HL-60 (cell line): ENCODE measurements around the gene DDX42.

Experiments used
- DNase-seq, 2 experiments: peaks; one replicate each; pipeline ENCODE4 v3.0.0-alpha.2; 2010 to 2020; ENCODE audit warnings: low read depth in 1 of 2, low spot score in 1 of 2
- H3K27ac ChIP-seq: fragments of 250-450 bp; sonication (Bioruptor Pico); replicated peaks from 2 replicates; pipeline ENCODE4 v1.5.1; 2020; ENCODE audit warnings: mild to moderate bottlenecking, moderate library complexity
- H3K27me3 ChIP-seq: fragments of 250-450 bp; sonication (Bioruptor Pico); 2 replicates; pipeline ENCODE4 v1.5.1; 2021; ENCODE audit warnings: mild to moderate bottlenecking, moderate library complexity; ENCODE audit not compliant: insufficient read depth, poor library complexity, severe bottlenecking
- H3K4me3 ChIP-seq: replicated peaks from 2 replicates; pipeline ENCODE4 v1.5.1; 2011; ENCODE audit warnings: mild to moderate bottlenecking, control low read depth, low read length; ENCODE audit not compliant: insufficient read depth
- CTCF ChIP-seq: IDR thresholded peaks from one replicate; pipeline ENCODE4 v1.5.1; 2011; ENCODE audit warnings: low read length, control low read depth, inconsistent platforms; ENCODE audit not compliant: insufficient read depth
- GABPA ChIP-seq: IDR thresholded peaks from 2 replicates; pipeline ENCODE4 v1.6.1; 2012; ENCODE audit warnings: low read depth
- POLR2AphosphoS5 ChIP-seq: IDR thresholded peaks from 2 replicates; pipeline ENCODE4 v1.6.1; 2012; ENCODE audit warnings: low read depth
- REST ChIP-seq: IDR thresholded peaks from 2 replicates; pipeline ENCODE4 v1.6.1; 2012; ENCODE audit warnings: low read depth; ENCODE audit not compliant: insufficient replicate concordance
- SPI1 ChIP-seq: IDR thresholded peaks from 2 replicates; pipeline ENCODE4 v1.6.1; 2012; ENCODE audit warnings: low read depth, mild to moderate bottlenecking, borderline replicate concordance

Gene DDX42

GRCh38 chr17:63785556-63785955, 11.6 kb downstream of the DDX42 start:
- no peak for DNase-seq
- Histone ChIP-seq H3K4me3 (no peak overlapping the region), H3K27me3 (no peaks in the 10 kb centered on the region), H3K27ac (no peak overlapping the region)
- TF ChIP-seq REST (no peak), POLR2AphosphoS5 (no peak), CTCF (no peak), SPI1 (no peak), GABPA (no peak)

GRCh38 chr17:63786117-63786516, 12.1 kb downstream of the DDX42 start:
- no peak for DNase-seq
- no peak overlapping the region for H3K4me3 ChIP-seq
- no peak overlapping the region for H3K27ac ChIP-seq
- TF ChIP-seq REST, result no peak
- TF ChIP-seq POLR2AphosphoS5, result no peak
- no peak for TF ChIP-seq CTCF
- TF ChIP-seq GABPA, result no peak
- no peaks in the 10 kb centered on the region for H3K27me3 ChIP-seq

GRCh38 chr17:63786971-63787711, 13.2 kb downstream of the DDX42 start:
- DNase-seq, result no peak
- TF ChIP-seq POLR2AphosphoS5 (no peak), REST (no peak), CTCF (no peak)
- no peaks in the 10 kb centered on the region for H3K27me3 ChIP-seq
- no peak overlapping the region for H3K27ac ChIP-seq
- H3K4me3 ChIP-seq, result no peak overlapping the region
